Umbilical cord (tissue), 2 donors: ENCODE data around the gene BARHL2. TPM values are rescaled to one million over a fixed set of nuclear protein-coding genes. Genes with fewer than 3 reads are reported as not detected.

ENCODE experiments used
- DNase-seq: peaks from one replicate; pipeline ENCODE4 v3.0.0-alpha.2; 2015; ENCODE audit warnings: low spot score
- total RNA-seq: library from RNA; depleted of rRNA; stranded (reverse); fragments of >200 nt; gene quantifications from one replicate; pipeline ENCODE4 v1.2.3, GENCODE V29; 2014; ENCODE audit warnings: low replicate concordance; ENCODE audit not compliant: insufficient read depth

Gene BARHL2
- total RNA-seq, 1 donor from 2014 or later: not detected

GRCh38 chr1:90710579-90711536, 6.2 kb downstream of the BARHL2 start:
- no peak for DNase-seq

GRCh38 chr1:90709535-90709934, 7.6 kb downstream of the BARHL2 start:
- DNase-seq: no peak

- no peak for DNase-seq
These were observed 8.3 kb downstream of the BARHL2 start for GRCh38 chr1:90708826-90709225.

GRCh38 chr1:90708236-90708786, 8.8 kb downstream of the BARHL2 start:
- no peak for DNase-seq

- DNase-seq: peak; percentile 54
These were observed 9.8 kb downstream of the BARHL2 start for GRCh38 chr1:90707363-90707710.

- no peak for DNase-seq
These were observed 10.4 kb downstream of the BARHL2 start for GRCh38 chr1:90706437-90707362.

- no peak for DNase-seq
These were observed 11.1 kb downstream of the BARHL2 start for GRCh38 chr1:90705956-90706355.

DNA sequence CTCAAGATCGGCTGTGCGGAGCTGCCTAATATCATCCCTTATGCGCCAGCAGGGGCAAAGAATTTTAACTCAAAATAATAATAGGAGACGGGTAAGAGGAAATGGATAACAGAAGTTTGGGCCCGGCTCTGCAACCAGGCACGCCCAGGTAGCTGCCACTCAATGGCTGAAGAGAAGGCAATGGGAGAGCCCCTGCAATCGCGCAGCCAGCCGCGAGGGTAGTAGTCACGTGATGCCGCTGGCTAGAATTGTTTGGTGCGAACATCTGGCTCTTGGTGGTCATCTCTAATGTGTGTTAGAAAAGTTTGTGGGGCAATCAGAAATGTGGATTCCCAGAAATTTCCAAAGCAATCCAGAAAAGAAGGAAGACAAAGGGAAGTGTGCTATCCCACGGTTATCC, 12.3 kb downstream of the BARHL2 start:
- no peak for DNase-seq

GRCh38 chr1:90694846-90695245, 22.3 kb downstream of the BARHL2 start:
- no peak for DNase-seq

GRCh38 chr1:90687747-90688146, 29.4 kb downstream of the BARHL2 start:
- DNase-seq: no peak

DNA sequence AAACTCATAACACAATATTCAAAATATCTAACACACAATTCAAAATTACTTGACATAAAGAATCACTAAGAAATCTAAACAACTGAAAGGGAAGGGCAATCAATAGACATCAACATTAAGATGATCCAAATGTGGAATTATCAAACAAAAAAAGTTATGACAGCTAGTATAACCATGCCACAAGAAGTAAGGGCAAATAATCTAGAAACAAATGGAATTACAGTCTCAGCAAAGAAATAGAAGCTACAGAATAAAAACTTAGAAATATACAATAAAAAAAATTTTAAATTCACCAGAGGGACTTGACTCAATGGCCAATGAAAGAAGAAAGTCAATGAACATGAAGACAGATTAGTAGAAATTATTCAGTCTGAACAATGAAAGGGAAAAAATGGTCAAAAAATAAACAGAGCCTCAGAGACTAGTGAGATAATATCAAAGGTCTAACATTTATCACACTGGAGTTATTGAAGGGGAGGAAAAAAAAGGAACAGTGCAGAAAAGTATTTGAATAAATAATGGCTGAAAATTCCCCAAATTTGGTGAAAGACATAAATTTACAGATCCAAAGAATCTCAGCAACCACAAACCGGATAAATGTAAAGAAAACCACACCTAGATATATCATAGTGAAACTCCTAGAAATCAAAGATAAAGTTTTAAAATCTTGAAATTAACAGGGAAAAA, 41.8 kb downstream of the BARHL2 start:
- no peak for DNase-seq

DNA sequence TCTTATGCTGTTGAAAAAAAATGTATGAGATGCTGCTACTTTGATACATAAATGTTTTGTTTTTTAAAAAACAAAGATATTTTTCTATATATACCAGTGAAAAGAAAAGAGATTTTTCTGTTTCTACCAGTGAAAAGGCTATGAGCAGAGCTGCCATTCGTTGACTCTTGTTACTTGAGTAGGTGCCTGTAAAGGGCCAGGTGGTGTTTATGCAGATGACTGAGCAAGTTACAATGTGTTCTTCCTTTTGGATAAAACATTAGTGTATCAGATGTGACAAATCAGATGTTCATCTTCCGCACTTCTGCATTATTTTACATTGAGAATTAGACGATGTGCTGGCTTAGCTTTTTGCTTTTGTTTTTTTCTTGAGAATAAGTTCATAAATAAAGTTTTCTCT, 45.4 kb downstream of the BARHL2 start:
- DNase-seq: no peak

- DNase-seq: no peak
These were observed 45.9 kb downstream of the BARHL2 start for GRCh38 chr1:90671251-90671650.
